K562 (cell line): Measurements from ENCODE around the gene LRRC41. TPM values are rescaled to one million over a fixed set of nuclear protein-coding genes. Genes with fewer than 3 reads are reported as not detected.

ENCODE experiments used
- CREB1 ChIP-seq, 2 experiments: sonication (generic) in 1 of 2; formaldehyde crosslinking in 1 of 2; IDR thresholded peaks; 2 replicates each; pipeline versions ENCODE4 v1.6.1 to v1.8.0; 2012 to 2022; ENCODE audit warnings: inconsistent platforms in 1 of 2, mild to moderate bottlenecking in 1 of 2, missing genetic modification reagents in 1 of 2, moderate library complexity in 1 of 2
- DMBX1 ChIP-seq: fragments of 250-450 bp; sonication (Bioruptor Pico); IDR thresholded peaks from 2 replicates; pipeline ENCODE4 v1.8.0; 2022; ENCODE audit warnings: inconsistent platforms, mild to moderate bottlenecking, moderate library complexity, borderline replicate concordance
- EP300 ChIP-seq: IDR thresholded peaks from 2 replicates; pipeline ENCODE4 v1.6.1; 2012; ENCODE audit warnings: low read length, improper control_type of control experiment
- HEY1 ChIP-seq: fragments of 250-450 bp; sonication (Bioruptor Pico); IDR thresholded peaks from 2 replicates; pipeline ENCODE4 v1.5.0; 2020; ENCODE audit warnings: mild to moderate bottlenecking, moderate library complexity, borderline replicate concordance
- IRF2 ChIP-seq: sonication (generic); formaldehyde crosslinking; IDR thresholded peaks from 2 replicates; pipeline ENCODE4 v1.8.1; 2022; ENCODE audit warnings: mild to moderate bottlenecking, missing genetic modification reagents
- SPI1 ChIP-seq: IDR thresholded peaks from 2 replicates; pipeline ENCODE4 v1.6.1; 2011; ENCODE audit warnings: low read depth, low read length, control low read depth, borderline replicate concordance
- SRF ChIP-seq, 2 experiments: fragments of 250-450, 450-650 bp in 1 of 2; sonication (Bioruptor Pico) in 1 of 2; sonication (generic) in 1 of 2; formaldehyde crosslinking; IDR thresholded peaks; 2 replicates each; pipeline versions ENCODE4 v1.5.0 to v1.5.1; 2020 to 2022; ENCODE audit warnings: mild to moderate bottlenecking in 1 of 2, missing genetic modification reagents in 1 of 2
- TGIF2 ChIP-seq: sonication (generic); formaldehyde crosslinking; IDR thresholded peaks from 2 replicates; pipeline ENCODE4 v1.8.1; 2022; ENCODE audit warnings: mild to moderate bottlenecking, missing genetic modification reagents, moderate library complexity
- TRIM28 ChIP-seq: fragments of 450-650 bp; IDR thresholded peaks from 2 replicates; pipeline ENCODE4 v1.6.1; 2017
- U2AF2 ChIP-seq: fragments of 200-400 bp; formaldehyde crosslinking; optimal IDR thresholded peaks from 2 replicates; pipeline ENCODE3; 2017; ENCODE audit warnings: low read depth, mild to moderate bottlenecking, low read length
- polyA plus RNA-seq, 8 experiments: library from polyadenylated mRNA; depleted of rRNA in 4 of 8; stranded (reverse) in 5 of 8; unstranded in 3 of 8; fragments of >200 nt; fragmentation: Nextera tagmentation in 2 of 8; fragmentation: Illumina TruSeq in 1 of 8; extraction: Ambion mirVana in 2 of 8; extraction: Trizol in 1 of 8; gene quantifications; 2 replicates each; pipeline versions ENCODE4 v1.2.1 to v1.2.3, GENCODE V29; 2011 to 2014; ENCODE audit warnings: inconsistent platforms in 1 of 8, missing spikeins in 1 of 8
- total RNA-seq, 7 experiments: library from RNA; depleted of rRNA in 6 of 7; stranded (reverse); fragments of >200 nt in 6 of 7; fragmentation: Illumina TruSeq in 2 of 7; extraction: Trizol in 2 of 7; gene quantifications; 2 replicates each; pipeline versions ENCODE4 v1.2.1 to v1.2.3, GENCODE V29; 2011 to 2021; ENCODE audit warnings: low replicate concordance in 1 of 7
- TF ChIP-seq, protein P1 (sequence below): sonication (generic); formaldehyde crosslinking; IDR thresholded peaks from 2 replicates; pipeline ENCODE4 v1.8.0; 2023; ENCODE audit warnings: missing genetic modification reagents, mild to moderate bottlenecking, borderline replicate concordance
- TF ChIP-seq, protein P2 (sequence below): IDR thresholded peaks from 2 replicates; pipeline ENCODE4 v1.6.1; 2011; ENCODE audit warnings: borderline replicate concordance, low read depth, mild to moderate bottlenecking, moderate library complexity, low read length; ENCODE audit not compliant: insufficient read depth, poor library complexity, severe bottlenecking
- TF ChIP-seq, protein P3 (sequence below): fragments of 450-650 bp; IDR thresholded peaks from 2 replicates; pipeline ENCODE4 v1.6.1; 2016; ENCODE audit warnings: antibody characterized with exemption
- TF ChIP-seq, protein P4 (sequence below), 2 experiments: IDR thresholded peaks in 1 of 2; conservative IDR thresholded peaks in 1 of 2; 2 replicates each; pipeline ENCODE4 v1.6.1; 2016; ENCODE audit warnings: low read depth in 2 of 2, mild to moderate bottlenecking in 1 of 2, missing compliant biosample characterization in 1 of 2, missing genetic modification characterization in 1 of 2, moderate library complexity in 1 of 2

The LRRC41 gene
- total and polyA plus RNA-seq, 9 of the 15 experiments (the other 6 are each of a cell fraction or from before 2014, with no cell fraction given): 10.5 to 64.7 (median 44.2) TPM

DNA sequence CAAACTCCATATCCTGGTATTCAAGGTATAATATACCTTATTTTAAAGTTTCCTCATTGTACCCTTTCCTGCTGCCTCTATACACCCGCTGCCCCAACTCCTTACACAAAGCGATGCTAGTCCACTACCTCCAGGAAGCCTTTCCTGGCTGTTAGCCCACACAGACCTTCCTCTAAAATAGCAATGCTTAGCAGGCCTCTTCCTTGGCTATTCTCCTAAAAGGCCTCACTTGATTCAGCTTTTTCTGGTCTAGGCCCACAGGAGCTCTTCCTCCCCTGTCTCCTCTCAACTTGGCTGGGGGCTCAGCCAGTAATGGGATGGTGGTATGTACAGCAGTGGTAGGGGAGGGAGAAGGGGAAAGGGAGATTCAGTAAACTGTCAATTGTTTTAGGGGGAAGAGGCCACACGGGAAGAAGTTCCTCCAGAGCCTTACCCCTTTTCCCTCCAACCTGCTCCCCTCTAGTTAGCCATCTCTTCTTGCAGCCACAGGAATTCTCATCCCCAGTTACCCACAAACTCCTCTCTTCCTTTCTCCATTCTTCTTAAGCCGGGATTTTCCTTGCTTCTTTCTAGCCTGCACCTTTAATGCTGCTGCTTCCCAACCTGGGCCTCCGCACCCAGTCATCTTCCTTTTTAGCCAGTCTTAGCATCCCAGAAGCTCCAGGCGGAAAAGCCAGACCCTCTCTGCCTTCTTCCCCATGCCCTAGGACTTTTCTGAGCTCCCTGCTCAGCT is 2.6 kb downstream of the LRRC41 start (continued):
- TF ChIP-seq, protein P1, sequence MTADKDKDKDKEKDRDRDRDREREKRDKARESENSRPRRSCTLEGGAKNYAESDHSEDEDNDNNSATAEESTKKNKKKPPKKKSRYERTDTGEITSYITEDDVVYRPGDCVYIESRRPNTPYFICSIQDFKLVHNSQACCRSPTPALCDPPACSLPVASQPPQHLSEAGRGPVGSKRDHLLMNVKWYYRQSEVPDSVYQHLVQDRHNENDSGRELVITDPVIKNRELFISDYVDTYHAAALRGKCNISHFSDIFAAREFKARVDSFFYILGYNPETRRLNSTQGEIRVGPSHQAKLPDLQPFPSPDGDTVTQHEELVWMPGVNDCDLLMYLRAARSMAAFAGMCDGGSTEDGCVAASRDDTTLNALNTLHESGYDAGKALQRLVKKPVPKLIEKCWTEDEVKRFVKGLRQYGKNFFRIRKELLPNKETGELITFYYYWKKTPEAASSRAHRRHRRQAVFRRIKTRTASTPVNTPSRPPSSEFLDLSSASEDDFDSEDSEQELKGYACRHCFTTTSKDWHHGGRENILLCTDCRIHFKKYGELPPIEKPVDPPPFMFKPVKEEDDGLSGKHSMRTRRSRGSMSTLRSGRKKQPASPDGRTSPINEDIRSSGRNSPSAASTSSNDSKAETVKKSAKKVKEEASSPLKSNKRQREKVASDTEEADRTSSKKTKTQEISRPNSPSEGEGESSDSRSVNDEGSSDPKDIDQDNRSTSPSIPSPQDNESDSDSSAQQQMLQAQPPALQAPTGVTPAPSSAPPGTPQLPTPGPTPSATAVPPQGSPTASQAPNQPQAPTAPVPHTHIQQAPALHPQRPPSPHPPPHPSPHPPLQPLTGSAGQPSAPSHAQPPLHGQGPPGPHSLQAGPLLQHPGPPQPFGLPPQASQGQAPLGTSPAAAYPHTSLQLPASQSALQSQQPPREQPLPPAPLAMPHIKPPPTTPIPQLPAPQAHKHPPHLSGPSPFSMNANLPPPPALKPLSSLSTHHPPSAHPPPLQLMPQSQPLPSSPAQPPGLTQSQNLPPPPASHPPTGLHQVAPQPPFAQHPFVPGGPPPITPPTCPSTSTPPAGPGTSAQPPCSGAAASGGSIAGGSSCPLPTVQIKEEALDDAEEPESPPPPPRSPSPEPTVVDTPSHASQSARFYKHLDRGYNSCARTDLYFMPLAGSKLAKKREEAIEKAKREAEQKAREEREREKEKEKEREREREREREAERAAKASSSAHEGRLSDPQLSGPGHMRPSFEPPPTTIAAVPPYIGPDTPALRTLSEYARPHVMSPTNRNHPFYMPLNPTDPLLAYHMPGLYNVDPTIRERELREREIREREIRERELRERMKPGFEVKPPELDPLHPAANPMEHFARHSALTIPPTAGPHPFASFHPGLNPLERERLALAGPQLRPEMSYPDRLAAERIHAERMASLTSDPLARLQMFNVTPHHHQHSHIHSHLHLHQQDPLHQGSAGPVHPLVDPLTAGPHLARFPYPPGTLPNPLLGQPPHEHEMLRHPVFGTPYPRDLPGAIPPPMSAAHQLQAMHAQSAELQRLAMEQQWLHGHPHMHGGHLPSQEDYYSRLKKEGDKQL (CRISPR knock-in tag): 0 out of 2 replicates have a peak, but pooled peaks have one; percentile 55
- TF ChIP-seq TGIF2 (CRISPR knock-in tag) (no peak), SRF (CRISPR knock-in tag; IDR thresholded peaks at IDR 0.05) (no peak), EP300 (no peak), CREB1 (IDR thresholded peaks at IDR 0.05) (no peak), CREB1 (CRISPR knock-in tag; IDR thresholded peaks at IDR 0.05) (0 out of 2 replicates have a peak, but pooled peaks have one; percentile 32), SPI1 (peak; percentile 33; the same call in 1 of the 2 replicates), IRF2 (CRISPR knock-in tag) (no peak), DMBX1 (CRISPR knock-in tag) (no peak), U2AF2 (no peak), HEY1 (no peak), TRIM28 (no peak)
- TF ChIP-seq, protein P2, sequence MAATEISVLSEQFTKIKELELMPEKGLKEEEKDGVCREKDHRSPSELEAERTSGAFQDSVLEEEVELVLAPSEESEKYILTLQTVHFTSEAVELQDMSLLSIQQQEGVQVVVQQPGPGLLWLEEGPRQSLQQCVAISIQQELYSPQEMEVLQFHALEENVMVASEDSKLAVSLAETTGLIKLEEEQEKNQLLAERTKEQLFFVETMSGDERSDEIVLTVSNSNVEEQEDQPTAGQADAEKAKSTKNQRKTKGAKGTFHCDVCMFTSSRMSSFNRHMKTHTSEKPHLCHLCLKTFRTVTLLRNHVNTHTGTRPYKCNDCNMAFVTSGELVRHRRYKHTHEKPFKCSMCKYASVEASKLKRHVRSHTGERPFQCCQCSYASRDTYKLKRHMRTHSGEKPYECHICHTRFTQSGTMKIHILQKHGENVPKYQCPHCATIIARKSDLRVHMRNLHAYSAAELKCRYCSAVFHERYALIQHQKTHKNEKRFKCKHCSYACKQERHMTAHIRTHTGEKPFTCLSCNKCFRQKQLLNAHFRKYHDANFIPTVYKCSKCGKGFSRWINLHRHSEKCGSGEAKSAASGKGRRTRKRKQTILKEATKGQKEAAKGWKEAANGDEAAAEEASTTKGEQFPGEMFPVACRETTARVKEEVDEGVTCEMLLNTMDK: no peak
- TF ChIP-seq, protein P3, sequence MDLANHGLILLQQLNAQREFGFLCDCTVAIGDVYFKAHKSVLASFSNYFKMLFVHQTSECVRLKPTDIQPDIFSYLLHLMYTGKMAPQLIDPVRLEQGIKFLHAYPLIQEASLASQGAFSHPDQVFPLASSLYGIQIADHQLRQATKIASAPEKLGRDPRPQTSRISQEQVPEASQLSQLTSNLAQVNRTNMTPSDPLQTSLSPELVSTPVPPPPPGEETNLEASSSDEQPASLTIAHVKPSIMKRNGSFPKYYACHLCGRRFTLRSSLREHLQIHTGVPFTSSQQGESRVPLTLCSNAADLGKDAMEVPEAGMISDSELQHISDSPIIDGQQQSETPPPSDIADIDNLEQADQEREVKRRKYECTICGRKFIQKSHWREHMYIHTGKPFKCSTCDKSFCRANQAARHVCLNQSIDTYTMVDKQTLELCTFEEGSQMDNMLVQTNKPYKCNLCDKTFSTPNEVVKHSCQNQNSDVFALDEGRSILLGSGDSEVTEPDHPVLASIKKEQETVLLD: no peak
- TF ChIP-seq, protein P4, sequence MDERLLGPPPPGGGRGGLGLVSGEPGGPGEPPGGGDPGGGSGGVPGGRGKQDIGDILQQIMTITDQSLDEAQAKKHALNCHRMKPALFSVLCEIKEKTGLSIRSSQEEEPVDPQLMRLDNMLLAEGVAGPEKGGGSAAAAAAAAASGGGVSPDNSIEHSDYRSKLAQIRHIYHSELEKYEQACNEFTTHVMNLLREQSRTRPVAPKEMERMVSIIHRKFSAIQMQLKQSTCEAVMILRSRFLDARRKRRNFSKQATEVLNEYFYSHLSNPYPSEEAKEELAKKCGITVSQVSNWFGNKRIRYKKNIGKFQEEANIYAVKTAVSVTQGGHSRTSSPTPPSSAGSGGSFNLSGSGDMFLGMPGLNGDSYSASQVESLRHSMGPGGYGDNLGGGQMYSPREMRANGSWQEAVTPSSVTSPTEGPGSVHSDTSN (CRISPR knock-in tag; IDR thresholded peaks at IDR 0.05; ENCODE audit: low read depth): no peak
- TF ChIP-seq, protein P4 (tag; conservative IDR thresholded peaks at IDR 0.05; ENCODE audit: low read depth): no peak
